PC-3 (cell line): ENCODE measurements around the gene CLUH. TPM values are rescaled to one million over a fixed set of nuclear protein-coding genes. Genes with fewer than 3 reads are reported as not detected.

Source experiments
- ATAC-seq: fragments of 200-7000 bp; cut with Tn5 transposase; 2 replicates; pipeline ENCODE4 v1.9.1; 2020; ENCODE audit warnings: mild to moderate bottlenecking, moderate library complexity
- Bru-seq: library from RNA; stranded (reverse); fragments of 400-500 nt; gene quantifications from one replicate; lab custom pipeline; 2021; lab: Mats Ljungman, UMichigan
- BruChase-seq, 2 experiments: library from RNA; stranded (reverse); fragments of 400-500 nt; gene quantifications; one replicate each; lab custom pipeline; 2021; lab: Mats Ljungman, UMichigan
- BruUV-seq: library from RNA; stranded (reverse); fragments of 400-500 nt; replicated peaks from 2 replicates; lab custom pipeline; 2021; lab: Mats Ljungman, UMichigan
- CTCF ChIA-PET: fragments of 300-600 bp; sonication (Branson Sonifier 250); formaldehyde crosslinking; loops from one replicate; lab custom pipeline; 2022; ENCODE audit warnings: antibody characterized with exemption; lab: Charles Lee
- POLR2A ChIA-PET: fragments of 300-600 bp; sonication (Branson Sonifier 250); formaldehyde crosslinking; loops from one replicate; lab custom pipeline; 2022; ENCODE audit warnings: antibody characterized with exemption; ENCODE audit not compliant: unreplicated experiment; lab: Charles Lee
- DNase-seq: peaks from one replicate; pipeline ENCODE4 v3.0.0-alpha.2; 2015
- H2AFZ ChIP-seq: fragments of 300-600 bp; sonication (generic); 2 replicates; pipeline ENCODE4 v1.6.0; 2016; ENCODE audit warnings: antibody characterized with exemption, low read length
- H3F3A ChIP-seq: fragments of 300-600 bp; sonication (generic); one replicate; pipeline ENCODE4 v1.6.0; 2017; ENCODE audit warnings: antibody characterized with exemption, low read length, control low read depth, mild to moderate bottlenecking; ENCODE audit not compliant: unreplicated experiment
- H3K27ac ChIP-seq: fragments of 300-600 bp; sonication (generic); 2 replicates; pipeline ENCODE4 v1.5.1; 2016; ENCODE audit warnings: mild to moderate bottlenecking, low read length
- H3K27me3 ChIP-seq: fragments of 300-600 bp; sonication (generic); 2 replicates; pipeline ENCODE4 v1.6.1; 2016; ENCODE audit warnings: low read length, mixed read lengths
- H3K36me3 ChIP-seq: fragments of 300-600 bp; sonication (generic); 2 replicates; pipeline ENCODE4 v1.6.1; 2016; ENCODE audit warnings: low read depth, mixed run types, low read length, mixed read lengths
- H3K4me1 ChIP-seq: fragments of 300-600 bp; sonication (generic); 2 replicates; pipeline ENCODE4 v1.5.1; 2016; ENCODE audit warnings: low read length; ENCODE audit not compliant: insufficient read depth
- H3K4me2 ChIP-seq: fragments of 300-600 bp; sonication (generic); 2 replicates; pipeline ENCODE4 v1.6.0; 2016; ENCODE audit warnings: low read length
- H3K4me3 ChIP-seq: fragments of 300-600 bp; sonication (generic); 2 replicates; pipeline ENCODE4 v1.5.1; 2016; ENCODE audit warnings: mild to moderate bottlenecking, low read length, mixed read lengths
- H3K79me2 ChIP-seq: fragments of 300-600 bp; sonication (generic); 2 replicates; pipeline ENCODE4 v1.6.1; 2017; ENCODE audit warnings: low read length, mixed read lengths
- H3K9ac ChIP-seq: fragments of 300-600 bp; sonication (generic); 2 replicates; pipeline ENCODE4 v1.6.0; 2016; ENCODE audit warnings: mild to moderate bottlenecking, low read length
- H3K9me2 ChIP-seq: fragments of 300-600 bp; sonication (generic); replicated peaks from 2 replicates; pipeline ENCODE4 v1.6.1; 2016; ENCODE audit warnings: mixed run types, low read length, mixed read lengths
- H3K9me3 ChIP-seq: fragments of 300-600 bp; sonication (generic); 2 replicates; pipeline ENCODE4 v1.6.1; 2016; ENCODE audit warnings: low read length, mixed read lengths
- H4K20me1 ChIP-seq: fragments of 300-600 bp; sonication (generic); 2 replicates; pipeline ENCODE4 v1.6.1; 2016; ENCODE audit warnings: low read length, mixed read lengths
- CTCF ChIP-seq: fragments of 300-600 bp; sonication (generic); conservative IDR thresholded peaks from 2 replicates; pipeline ENCODE4 v1.5.1; 2017; ENCODE audit warnings: antibody characterized with exemption, low read depth, mild to moderate bottlenecking, low read length
- EZH2 ChIP-seq: fragments of 300-600 bp; sonication (generic); IDR thresholded peaks from one replicate; pipeline ENCODE4 v1.6.1; 2017; ENCODE audit warnings: antibody characterized with exemption, mild to moderate bottlenecking, low read length; ENCODE audit not compliant: unreplicated experiment
- EZH2phosphoT487 ChIP-seq: fragments of 300-600 bp; sonication (generic); IDR thresholded peaks from 2 replicates; pipeline ENCODE4 v1.6.1; 2018; ENCODE audit warnings: mild to moderate bottlenecking, antibody characterized with exemption, low read length, borderline replicate concordance
- intact Hi-C: fragments of 100-400 bp; cut with micrococcal nuclease; formaldehyde crosslinking; loops from 2 replicates; pipeline ENCODE4 v1.9.0; 2023
- long read RNA-seq: library from polyadenylated mRNA; unstranded; transcript quantifications from one replicate; pipeline ENCODE4 v2.0.0, GENCODE V29; 2021; ENCODE audit not compliant: unreplicated experiment
- total RNA-seq: library from RNA; depleted of rRNA; stranded (reverse); fragments of >200 nt; gene quantifications from 2 replicates; pipeline ENCODE4 v1.2.3, GENCODE V29; 2014; rRNA removed

Gene CLUH
- 108 and 148 TPM in 2 replicates for total RNA-seq
- Bru-seq, nascent RNA, result percentile 61 among the genes with signal in this experiment
- BruChase-seq, experiment 1, labeled RNA remaining after a 6-hour chase, result percentile 84 among the genes with signal in this experiment
- percentile 75 among the genes with signal in this experiment for BruChase-seq, experiment 2, labeled RNA remaining after a 2-hour chase
- long read RNA-seq, partial matches to known transcripts, result 62 of 114 reads
- long read RNA-seq, other reads (novel, unspliced or antisense), result 52 of 114 reads

GRCh38 chr17:2711608-2712299, at the start of gene CLUH:
CLUH (minus strand) TSS chr17:2711764; CDS start chr17:2711661, 103 bp downstream.
- Histone ChIP-seq H3K4me1 (peaks cover 20% of the 10 kb centered on the region), H3K4me2 (peak within 1 kb of the TSS; percentile 96), H4K20me1 (peaks cover 38% of the 10 kb centered on the region), H3K9ac (peak within 1 kb of the TSS; percentile 93), H3K27me3 (no peaks in the 10 kb centered on the region), H3K36me3 (no peaks in the 10 kb centered on the region), H3K79me2 (peaks cover 53% of the 10 kb centered on the region), H3F3A (no peaks in the 10 kb centered on the region), H3K9me3 (no peaks in the 10 kb centered on the region), H3K4me3 (peak within 1 kb of the TSS; percentile 97), H3K27ac (peak within 1 kb of the TSS; percentile 56), H3K9me2 (no peaks in the 10 kb centered on the region), H2AFZ (peak within 1 kb of the TSS; percentile 75)
- no TSS peak for BruUV-seq
- peak; percentile 71 for ATAC-seq
- intact Hi-C loops, result no loop called here
- POLR2A ChIA-PET, result no interaction called here
- DNase-seq, result peak; percentile 95
- CTCF ChIA-PET, result no interaction called here
- TF ChIP-seq EZH2, result no peak

- H4K20me1 ChIP-seq, result no peaks in the 10 kb centered on the region
- no peak for TF ChIP-seq EZH2phosphoT487
- TF ChIP-seq CTCF, result no peak
- no peak for TF ChIP-seq EZH2
- H3K9me2 ChIP-seq, result no peaks in the 10 kb centered on the region
- intact Hi-C loops, result no loop called here
- H3K27me3 ChIP-seq, result peaks cover 11% of the 10 kb centered on the region
- H3F3A ChIP-seq, result no peaks in the 10 kb centered on the region
- no peaks in the 10 kb centered on the region for H3K79me2 ChIP-seq
- ChIA-PET POLR2A (no interaction called here), CTCF (no interaction called here)
- no peaks in the 10 kb centered on the region for H3K4me1 ChIP-seq
- H3K36me3 ChIP-seq, result no peaks in the 10 kb centered on the region
- H3K9ac ChIP-seq, result no peak overlapping the region
- H3K27ac ChIP-seq, result no peak overlapping the region
- H3K4me3 ChIP-seq, result no peak overlapping the region
- no peak for ATAC-seq
- H2AFZ ChIP-seq, result no peak overlapping the region
- H3K4me2 ChIP-seq, result no peak overlapping the region
- no TSS peak for BruUV-seq
- DNase-seq, result no peak
- H3K9me3 ChIP-seq, result no peaks in the 10 kb centered on the region
These were observed 47.3 kb upstream of the CLUH start for GRCh38 chr17:2758870-2759269.

GRCh38 chr17:2755891-2756724, 44.5 kb upstream of the CLUH start:
- Histone ChIP-seq H3F3A (no peaks in the 10 kb centered on the region), H2AFZ (no peak overlapping the region), H3K4me2 (no peak overlapping the region; the same call in 1 of the 2 replicates), H3K9me3 (no peaks in the 10 kb centered on the region), H3K4me3 (no peak overlapping the region), H3K36me3 (no peaks in the 10 kb centered on the region), H3K79me2 (no peaks in the 10 kb centered on the region), H3K27ac (no peak overlapping the region), H3K27me3 (peaks cover 11% of the 10 kb centered on the region), H3K9ac (no peak overlapping the region), H4K20me1 (no peaks in the 10 kb centered on the region), H3K9me2 (no peaks in the 10 kb centered on the region), H3K4me1 (no peaks in the 10 kb centered on the region)
- TF ChIP-seq CTCF, result no peak
- peak; percentile 34; the same call in 1 of the 2 replicates for TF ChIP-seq EZH2phosphoT487
- intact Hi-C loops, result no loop called here
- no peak for ATAC-seq
- no TSS peak for BruUV-seq
- POLR2A ChIA-PET, result no interaction called here
- no peak for DNase-seq
- CTCF ChIA-PET, result no interaction called here
